ENCODE results near the gene ARID4B. TPM values are rescaled to one million over a fixed set of nuclear protein-coding genes. Genes with fewer than 3 reads are reported as not detected.
"Not testable (repeated sequence)": the region's sequence is repeated elsewhere in the genome, so short reads cannot be mapped to it uniquely, and the experiment has no call there.

ARID4B gene
- total RNA-seq, 1 donor from 2014 or later = 39.9 TPM

DNA sequence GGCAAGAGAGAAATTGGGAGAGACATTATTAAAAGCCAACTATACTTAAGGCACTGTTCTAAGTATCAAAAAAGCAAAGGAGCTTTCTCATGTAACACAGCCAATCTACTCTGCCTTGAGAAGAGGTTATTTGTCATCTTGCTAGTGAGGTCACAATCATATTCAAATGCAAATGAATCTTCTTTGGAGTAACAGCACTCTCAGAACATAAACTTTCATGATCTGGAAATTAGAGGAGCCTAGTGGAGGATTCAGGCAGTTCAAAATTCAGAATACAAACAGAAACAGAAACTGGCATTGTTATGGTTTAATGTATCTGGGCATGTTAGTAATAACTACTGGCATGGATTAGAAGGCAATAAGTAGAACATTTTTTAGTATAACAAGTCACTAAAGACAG, 57.4 kb downstream of the ARID4B start:
- DNase-seq (ENCODE audit: low spot score) = no peak

DNA sequence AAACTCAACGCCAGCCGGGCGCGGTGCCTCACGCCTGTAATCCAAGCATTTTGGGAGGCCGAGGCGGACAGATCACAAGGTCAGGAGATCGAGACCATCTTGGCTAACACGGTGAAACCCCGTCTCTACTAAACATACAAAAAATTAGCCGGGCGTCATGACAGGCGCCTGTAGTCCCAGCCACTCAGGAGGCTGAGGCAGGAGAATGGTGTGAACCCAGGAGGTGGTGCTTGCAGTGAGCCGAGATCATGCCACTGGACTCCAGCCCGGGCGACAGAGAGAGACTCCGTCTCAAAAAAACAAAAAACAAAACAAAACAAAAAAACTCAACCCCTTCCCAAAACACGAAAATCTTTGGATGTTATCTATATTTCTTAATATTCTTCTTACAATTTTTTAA, 58.0 kb downstream of the ARID4B start:
- DNase-seq (ENCODE audit: low spot score) = not testable (repeated sequence)

DNA sequence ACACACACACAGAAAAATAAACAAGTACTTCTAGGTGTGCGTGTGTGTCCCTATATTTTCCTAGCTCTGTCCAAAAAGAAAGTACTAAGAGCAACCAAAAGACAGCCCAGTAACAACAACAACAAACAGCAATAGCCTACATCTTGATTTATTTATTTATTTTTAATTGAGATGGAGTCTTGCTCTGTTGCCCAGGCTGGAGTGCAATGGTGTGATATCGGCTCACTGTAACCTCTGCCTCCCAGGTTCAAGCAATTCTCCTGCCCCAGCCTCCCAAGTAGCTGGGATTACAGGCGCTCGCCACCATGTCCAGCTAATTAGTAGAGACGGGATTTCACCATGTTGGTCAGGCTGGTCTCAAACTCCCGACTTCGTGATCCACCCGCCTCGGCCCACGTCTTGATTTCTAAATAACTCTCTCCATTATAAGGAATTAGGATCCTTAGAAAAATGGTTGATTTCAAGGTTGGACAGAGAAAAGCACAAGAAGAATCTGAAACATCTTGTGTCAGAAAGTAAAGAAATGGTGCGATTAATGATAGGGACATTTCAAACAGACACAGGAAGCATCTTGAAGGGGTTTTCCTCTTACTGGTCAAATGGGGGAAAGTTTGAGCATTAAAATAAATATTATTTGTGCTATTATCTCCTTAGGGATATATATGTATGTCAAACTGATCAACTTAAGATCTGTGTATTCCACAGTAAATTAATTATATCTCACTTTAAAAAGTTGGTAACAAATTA, 59.4 kb downstream of the ARID4B start:
- DNase-seq (ENCODE audit: low spot score) = no peak

DNA sequence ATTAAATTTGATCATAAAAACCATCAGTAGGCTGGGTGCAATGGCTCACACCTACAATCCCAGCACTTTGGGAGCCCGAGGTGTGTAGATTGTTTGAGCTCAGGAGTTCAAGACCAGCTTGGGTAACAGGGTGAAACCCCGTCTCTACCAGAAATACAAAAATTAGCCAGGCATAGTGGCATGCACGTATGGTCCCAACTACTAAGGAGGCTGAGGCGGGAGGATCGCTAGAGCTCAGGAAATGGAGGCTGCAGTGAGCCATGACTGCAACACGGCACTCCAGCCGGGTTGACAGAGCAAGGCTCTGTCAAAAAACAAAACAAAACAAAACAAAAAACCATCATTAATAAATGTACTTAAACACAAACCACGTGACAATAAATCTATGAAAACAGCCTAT, 61.0 kb downstream of the ARID4B start:
- no peak for DNase-seq (ENCODE audit: low spot score)

DNA sequence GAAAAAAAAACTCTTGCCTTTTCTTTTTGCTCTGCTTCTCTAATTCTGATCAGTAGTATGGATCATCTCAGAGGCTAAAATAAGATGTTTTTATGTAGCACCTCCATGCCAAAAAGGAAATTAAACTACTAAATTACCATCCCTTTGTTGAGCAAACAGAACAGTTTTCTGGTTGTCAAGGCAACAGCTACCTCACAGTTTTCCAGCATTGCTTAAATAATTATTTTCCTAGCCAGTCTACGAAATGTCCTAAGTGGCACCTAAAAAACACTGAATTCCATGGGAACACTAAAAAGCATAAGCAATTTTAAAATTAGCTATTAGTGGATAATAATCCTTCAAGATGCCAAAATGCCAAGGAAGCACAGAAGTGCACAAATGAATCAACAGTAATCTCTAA, 61.7 kb downstream of the ARID4B start:
- DNase-seq (ENCODE audit: low spot score) = no peak

DNA sequence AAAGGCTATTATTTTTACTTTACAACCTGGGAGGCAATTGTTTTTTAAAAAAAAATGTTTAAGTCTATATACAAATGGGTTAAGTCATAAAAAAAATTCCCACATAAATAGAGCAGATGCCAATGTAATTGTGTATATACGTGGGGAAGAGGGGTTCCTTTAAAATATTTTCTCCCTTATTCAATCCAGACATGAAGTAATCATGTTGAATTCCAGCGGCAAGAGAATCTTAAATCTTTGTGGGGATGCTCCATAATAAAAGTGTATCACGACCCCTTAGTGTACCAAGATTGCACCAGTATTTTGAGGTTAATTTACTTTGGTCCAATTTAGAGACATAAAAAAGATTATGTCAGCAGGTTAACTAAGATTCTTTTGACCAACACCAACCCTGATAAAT, 62.1 kb downstream of the ARID4B start:
- DNase-seq (ENCODE audit: low spot score) = no peak

DNA sequence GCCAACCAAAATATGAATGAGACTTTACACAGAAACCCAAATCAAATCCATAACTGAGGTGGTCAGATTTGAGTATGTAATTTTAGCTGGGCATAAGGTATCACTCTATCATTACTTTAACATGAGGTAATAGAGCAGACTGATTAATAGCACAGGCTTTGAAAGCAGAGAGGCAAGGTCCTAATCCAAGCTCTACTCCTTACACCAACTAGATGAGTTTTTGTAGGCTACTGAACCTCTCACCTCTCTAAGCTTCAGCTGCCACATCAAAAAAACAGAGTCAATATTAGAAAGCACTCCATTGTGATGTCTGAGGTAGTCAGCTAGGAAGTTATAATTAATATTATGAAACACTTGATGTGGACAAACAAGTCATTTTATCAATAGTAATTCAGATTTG, 63.7 kb downstream of the ARID4B start:
- DNase-seq (ENCODE audit: low spot score) = no peak

DNA sequence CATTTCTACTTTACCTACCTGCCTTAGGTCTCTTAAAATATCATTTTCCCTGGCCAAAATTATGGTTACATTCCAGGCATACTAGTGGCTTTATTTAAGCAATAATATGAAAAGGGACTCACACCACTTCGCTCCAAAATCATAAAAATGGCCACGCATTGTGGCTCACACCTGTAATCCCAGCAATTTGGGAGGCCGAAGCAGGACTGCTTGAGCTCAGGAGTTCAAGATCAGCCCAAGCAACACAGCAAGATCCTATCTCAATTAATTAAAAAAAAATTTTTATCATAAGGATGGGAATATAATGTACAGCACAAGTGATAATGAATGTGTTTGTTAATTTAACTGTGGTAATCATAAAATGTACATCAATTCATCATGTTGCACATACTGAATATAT, 65.4 kb downstream of the ARID4B start:
- DNase-seq (ENCODE audit: low spot score) = no peak

DNA sequence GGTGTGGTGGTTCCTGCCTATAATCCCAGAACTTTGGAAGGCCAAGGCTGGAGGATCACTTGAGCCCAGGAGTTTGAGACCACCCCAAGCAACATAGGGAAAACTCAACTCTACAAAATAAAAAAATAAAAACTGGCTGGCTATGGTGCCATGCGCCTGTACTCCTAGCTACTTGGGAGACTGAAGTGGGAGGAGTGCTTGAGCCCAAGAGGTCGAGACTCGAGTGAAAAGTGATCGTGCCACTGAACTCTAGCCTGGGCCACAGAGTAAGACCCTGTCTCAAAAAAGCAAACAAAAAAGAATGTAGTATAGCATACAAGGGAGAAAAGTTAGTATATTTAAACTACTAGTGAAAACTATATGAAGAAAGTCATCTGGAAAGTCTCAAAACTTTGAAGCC, 66.7 kb downstream of the ARID4B start:
- no peak for DNase-seq (ENCODE audit: low spot score)

DNA sequence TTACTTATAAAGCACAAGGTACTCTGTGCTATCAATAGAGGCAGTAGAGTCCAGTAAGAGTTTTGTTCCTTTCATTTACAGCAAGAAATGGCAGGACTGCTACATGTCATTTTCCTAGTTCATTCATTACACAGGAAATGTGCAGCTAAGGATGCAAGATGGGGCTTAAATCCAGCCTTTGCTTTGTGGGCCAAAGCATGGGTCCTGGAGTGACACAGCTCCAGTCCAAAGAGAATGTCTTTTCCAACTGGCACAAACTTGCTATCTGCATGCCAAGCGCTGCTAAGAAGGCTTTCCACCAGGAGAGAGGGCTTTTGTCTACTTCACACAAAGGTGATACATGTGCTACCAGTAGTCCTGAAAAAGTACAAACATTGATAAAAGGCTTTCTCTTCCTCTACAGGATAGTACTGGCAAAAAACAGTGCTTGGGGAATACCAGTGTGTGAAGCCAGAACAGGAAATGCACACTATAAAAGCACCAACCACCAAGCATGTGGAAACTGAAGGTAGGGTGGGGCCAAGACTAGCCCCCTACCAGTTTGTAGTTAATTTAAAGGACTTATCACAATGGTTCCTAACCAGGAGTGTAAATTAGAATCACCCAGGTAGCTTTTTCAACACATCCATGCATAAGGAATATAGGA, 68.7 kb downstream of the ARID4B start:
- no peak for DNase-seq (ENCODE audit: low spot score)

DNA sequence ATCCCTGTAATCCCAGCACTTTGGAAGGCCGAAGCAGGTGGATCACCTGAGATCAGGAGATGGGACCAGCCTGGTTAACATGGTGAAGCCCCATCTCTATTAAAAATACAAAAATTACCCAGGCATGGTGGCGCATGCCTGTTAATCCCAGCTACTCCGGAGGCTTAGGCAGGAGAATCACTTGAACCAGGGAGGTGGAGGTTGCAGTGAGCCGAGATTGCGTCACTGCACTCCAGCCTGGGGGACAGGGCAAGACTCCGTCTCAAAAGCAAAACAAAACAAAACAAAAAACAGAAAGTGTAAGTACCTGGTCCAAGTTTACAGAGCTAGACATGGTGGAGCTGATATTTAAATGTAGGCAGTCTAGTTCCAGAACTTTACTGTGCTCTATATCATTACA, 69.9 kb downstream of the ARID4B start:
- DNase-seq (ENCODE audit: low spot score) = not testable (repeated sequence)

DNA sequence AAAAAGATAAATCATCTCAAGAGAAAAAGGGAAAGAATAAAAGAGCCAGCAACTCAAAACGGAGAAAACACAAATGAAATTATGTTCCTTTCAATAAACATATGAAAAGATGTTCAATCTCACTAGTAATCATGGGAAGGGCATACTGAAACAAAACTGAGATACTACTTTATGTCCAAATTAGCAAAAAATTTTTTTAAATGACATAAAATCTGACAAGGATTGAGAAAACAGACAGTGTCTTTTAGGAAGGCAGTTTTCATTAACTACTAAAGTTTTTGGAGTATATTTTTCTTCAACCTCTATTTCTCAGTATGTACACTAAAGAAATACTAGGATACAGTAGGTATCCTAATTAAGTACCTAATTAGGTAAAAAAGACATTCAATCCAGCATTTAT, 73.3 kb downstream of the ARID4B start:
- DNase-seq (ENCODE audit: low spot score) = no peak

DNA sequence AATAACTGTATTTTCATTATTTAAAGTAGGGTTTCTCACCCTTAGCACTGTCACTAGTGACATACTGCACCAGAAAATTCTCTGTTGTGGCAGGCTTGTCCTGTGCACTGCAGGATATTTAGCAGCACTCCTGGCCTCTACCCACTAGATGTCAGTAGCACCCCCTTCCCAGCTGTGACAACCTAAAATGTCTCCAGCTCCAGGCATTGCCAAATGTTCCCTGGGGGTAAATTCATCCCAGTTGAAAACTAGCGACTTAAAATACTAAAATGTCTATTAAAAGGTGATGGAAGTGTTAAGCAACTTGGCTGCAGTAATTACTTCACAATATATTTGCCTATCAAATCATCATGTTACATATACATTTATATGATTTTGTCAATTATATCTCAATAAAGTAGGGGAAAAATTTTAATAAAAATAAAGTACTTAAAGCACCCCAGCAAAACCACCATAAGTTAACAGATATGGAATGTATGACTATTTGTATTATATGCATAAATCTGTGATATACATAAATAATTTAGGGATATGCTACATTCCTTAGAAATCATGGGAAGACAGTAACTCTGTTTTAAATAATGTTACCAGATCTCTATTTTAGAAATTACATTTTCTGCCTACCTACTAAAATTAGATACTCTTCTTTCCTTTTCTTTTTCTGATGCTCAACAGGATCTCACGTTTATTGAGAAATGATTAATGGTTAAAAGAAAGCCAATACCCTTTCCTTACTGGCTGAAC, 74.6 kb downstream of the ARID4B start:
- DNase-seq (ENCODE audit: low spot score) = peak; percentile 60

DNA sequence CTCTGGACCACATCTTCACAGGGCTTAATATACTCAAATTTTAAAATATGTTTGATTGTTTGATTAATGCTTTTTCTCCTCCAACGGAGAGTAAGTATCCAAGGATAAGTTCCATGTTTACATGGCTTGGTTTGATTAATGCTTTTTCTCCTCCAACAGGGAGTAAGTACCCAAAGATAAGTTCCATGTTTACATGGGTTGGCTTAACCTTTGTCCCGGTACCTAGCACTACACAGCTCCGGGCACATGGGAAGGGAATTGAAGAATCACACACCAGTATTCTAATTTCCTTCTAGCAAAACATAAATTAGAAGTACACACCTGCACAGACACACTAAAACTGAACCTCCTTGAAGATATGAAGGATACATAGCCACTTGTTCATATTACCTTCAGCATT, 77.5 kb downstream of the ARID4B start:
- peak; percentile 51 for DNase-seq (ENCODE audit: low spot score)

DNA sequence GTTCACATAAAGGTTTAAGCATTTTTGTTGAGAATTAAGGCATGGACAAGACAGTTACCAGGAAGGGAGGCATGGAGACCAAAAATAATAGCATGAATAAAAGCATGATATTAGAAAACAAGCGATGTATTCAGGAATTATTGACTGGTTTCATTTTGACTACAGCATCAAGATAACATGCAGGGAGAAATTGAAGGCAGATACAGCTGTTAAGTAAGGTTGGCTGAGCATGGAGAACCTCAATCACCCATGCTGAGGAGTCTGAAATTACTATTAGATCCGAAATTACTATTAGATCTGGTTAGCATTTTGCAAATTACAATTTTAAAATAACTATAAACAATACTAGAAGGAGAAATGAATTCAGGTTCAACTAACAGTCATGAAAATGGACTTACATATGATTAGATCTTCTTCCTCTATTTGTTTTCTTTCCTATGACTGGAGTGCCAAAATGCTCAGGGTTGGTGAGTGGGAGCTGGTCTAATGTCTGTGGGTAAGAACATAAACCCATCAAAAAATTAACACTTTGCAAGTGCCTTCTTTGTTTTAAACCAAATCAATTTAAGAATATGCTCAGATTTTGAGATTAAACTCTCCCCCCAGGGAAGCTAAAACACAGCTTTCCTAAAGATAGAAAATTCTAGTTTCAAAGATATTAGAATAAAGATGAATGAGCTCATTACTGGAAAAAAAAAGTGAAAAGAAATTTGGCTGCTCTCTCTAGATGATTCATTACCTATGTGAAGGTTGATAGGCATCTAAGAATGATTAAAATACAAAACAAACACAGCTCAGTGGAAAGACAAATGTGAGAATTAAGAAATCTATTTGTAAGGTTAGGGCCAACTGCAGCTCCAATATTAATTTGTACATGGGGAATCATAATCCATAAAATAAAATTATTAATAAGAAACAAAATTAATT, 81.7 kb downstream of the ARID4B start:
- no peak for DNase-seq (ENCODE audit: low spot score)

DNA sequence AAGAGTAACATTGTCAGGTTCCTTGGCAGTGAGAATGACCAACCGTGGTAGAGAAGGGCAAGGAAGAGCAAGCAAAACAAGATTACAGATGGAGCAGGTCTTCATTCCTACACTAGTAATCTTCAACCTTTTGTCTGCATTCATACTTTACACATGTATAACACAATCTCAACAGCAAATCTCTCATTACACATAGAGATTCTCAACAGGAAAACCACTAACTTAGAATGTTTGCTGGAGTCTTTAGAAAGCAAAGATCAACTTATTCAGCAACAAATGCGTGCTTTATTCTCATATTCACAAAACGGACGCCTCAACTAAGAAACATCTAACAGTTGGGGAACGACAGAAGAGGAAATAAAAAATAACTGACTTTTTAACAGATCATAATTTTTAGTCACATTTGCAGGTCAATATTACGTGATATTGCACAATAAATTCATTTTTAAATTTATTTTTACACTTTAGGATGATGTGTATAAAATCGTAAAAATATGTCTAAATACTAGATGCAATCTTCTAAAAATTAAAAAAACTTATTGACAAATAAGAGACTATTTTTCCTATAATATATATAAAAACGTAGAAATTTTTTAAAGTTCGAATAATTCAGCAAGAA, 82.9 kb downstream of the ARID4B start:
- DNase-seq (ENCODE audit: low spot score) = no peak

DNA sequence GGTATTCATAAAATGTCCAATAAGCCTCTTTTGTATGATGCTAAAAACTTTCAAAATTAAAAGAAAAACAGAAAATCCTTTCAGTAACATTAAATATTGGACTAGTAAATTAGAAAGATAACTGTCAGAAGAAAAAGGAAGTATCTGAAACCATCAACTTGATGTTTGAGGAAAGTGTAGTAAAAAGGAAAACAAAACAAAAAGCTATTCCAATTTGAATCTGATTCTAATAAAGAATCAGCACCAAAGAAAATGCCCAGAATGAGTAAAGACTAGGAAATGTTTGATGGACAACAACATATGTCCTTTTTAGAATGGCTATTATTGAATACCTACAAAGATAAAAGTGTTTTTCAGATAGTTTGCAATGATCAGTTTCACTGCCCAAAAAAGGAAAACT, 87.0 kb downstream of the ARID4B start:
- no peak for DNase-seq (ENCODE audit: low spot score)

DNA sequence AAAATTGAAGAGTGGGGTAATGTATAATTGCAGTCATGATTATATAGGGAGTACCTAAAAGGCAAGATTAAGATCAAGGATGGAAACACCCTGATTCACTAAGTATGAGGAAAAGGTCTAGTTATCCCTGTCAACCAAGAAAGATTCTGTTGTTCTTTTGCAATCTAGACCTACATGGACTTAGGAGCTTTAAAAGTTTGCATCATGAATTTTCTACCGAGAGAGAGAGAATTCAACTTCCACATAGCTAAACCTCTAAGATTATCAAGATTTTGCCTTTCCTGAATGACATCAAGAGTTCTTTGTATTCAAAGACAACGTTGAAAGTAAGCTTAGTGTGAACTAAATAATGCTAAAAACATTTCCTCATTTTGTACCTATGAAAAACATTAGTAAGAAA, 88.1 kb downstream of the ARID4B start:
- no peak for DNase-seq (ENCODE audit: low spot score)

DNA sequence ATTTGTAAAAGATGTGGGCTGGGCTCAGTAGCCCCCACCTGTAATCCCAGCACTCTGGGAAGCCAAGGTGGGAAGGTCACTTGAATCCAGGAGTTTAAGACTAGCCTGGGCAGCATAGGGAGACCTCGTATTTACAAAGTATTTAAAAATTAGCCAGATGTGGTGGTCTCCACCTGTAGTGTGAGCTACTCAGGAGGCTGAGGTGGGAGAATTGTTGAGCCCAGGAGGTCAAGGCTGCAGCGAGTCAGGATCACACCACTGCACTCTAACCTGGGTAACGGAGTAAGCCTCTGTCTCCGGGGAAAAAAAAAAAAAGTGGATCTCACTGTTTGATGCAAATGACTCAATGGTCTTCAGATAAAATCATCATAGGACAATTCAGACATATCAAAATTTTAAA, 89.4 kb downstream of the ARID4B start:
- DNase-seq (ENCODE audit: low spot score) = no peak

DNA sequence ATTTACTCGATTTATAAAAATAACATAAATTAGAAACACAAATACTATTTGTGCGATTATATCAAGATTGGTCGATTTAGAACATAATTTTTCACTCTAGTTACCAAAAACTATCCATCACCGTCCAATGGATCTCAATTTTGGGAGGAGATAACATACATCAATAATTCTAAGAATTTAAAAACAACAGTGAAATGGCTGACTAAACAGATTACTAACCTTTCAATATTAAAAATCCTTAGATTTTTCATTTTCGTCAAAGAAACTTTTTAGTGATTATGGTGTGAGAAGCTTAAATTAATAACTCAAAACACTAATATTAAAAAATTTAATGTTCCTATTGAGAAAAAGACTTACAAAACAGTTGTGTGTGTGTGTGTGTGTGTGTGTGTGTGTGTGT, 91.9 kb downstream of the ARID4B start:
- no peak for DNase-seq (ENCODE audit: low spot score)

DNA sequence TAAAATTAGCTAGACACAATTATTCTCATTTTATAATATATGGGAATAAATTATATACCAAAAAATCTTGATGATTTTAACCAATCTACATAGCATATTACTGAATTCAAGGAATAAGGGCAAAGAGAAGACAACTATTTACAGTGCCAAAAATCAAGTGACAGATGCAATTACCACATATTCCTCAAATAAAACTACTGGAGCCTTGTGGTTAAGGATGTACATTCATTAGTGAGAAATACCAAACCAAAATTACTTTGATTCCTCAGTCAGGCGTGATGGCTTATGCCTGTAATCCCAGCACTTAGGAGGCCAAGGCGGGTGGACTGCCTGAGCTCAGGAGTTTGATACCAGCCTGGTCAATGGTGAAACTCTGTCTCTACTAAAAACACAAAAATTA, 98.1 kb downstream of the ARID4B start:
- no peak for DNase-seq (ENCODE audit: low spot score)

DNA sequence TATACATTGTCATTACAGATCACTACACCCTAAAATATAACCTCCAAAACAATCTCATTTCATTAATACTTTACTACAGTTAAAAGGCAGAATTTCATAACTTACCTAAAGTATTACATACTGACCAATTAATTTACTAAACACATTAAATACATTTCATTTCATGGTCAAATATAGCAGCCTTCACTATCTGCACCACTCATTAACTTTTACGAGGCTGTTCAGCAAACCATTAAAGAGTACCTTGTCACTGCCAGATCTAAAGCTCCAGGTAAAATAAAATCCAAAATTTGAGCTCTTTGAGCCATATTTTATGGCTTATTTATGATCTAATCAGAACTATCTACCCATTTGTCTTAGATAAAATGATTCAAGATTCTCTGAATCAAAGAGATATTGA, 100.6 kb downstream of the ARID4B start:
- no peak for DNase-seq (ENCODE audit: low spot score)

All from mucosa of gallbladder (tissue), 1 donor.